ENCODE measurements around the gene COL1A1.

COL1A1 gene

DNA sequence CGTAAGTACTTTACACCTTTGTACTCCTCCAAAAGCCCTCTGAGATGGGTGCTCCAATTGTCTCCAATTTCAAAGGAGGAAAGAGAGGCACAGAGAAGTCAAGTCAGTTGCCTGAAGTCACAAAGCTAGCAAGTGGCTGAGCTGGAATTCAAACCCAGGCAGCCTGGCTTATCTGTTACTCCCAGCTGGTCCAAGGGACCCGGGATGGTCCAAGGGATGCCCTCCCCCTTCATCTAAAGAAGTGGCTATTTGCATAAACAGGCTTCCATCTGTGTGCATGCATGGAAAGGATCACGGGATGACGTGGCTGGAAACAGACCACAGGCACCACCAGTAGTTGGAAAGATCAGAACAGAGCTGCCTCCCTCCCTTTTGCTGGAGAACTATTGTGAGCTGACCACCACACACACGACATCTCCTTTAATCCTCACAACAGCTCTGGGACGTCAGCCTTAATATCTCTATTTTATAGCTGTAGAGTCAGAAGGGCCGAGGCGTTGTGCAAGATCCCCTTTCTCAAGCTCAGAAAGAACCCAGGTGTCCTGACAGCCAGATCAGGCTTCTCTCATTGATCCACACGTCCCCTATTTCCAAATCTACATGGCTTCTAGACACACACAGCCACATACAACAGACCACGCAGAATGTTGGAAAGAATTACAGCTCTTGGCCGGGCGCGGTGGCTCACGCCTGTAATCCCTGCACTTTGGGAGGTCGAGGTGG lies 10.9 kb upstream of the COL1A1 start:
- Histone ChIP-seq H3K27ac (ENCODE audit: low read length) (no peak overlapping the region), H2AFZ (ENCODE audit: low read depth, low read length) (no peak overlapping the region), H4K20me1 (ENCODE audit: insufficient read depth, low read length) (0 out of 2 replicates have a peak, but pooled peaks cover 15% of the 10 kb centered on the region), H3K4me2 (ENCODE audit: insufficient read depth, low read length) (no peak overlapping the region), H3K4me1 (ENCODE audit: insufficient read depth, low read length) (no peaks in the 10 kb centered on the region), H3K4me3 (ENCODE audit: low read depth in 1 of 2, low read length in 2 of 2) (no peak overlapping the region), H3K79me2 (ENCODE audit: insufficient read depth, low read length) (no peaks in the 10 kb centered on the region), H3K36me3 (ENCODE audit: insufficient read depth, low read length) (no peaks in the 10 kb centered on the region), H3K9ac (ENCODE audit: low read depth, low read length) (no peak overlapping the region), H3K9me3 (ENCODE audit: insufficient read depth, low read length, severe bottlenecking) (no peaks in the 10 kb centered on the region), H3K27me3 (ENCODE audit: insufficient read depth, low read length, poor library complexity) (peaks cover 40% of the 10 kb centered on the region)
- TF ChIP-seq EZH2 (IDR thresholded peaks at IDR 0.05; ENCODE audit: borderline replicate concordance, low read depth, low read length, severe bottlenecking): no peak
- TF ChIP-seq, protein P1, sequence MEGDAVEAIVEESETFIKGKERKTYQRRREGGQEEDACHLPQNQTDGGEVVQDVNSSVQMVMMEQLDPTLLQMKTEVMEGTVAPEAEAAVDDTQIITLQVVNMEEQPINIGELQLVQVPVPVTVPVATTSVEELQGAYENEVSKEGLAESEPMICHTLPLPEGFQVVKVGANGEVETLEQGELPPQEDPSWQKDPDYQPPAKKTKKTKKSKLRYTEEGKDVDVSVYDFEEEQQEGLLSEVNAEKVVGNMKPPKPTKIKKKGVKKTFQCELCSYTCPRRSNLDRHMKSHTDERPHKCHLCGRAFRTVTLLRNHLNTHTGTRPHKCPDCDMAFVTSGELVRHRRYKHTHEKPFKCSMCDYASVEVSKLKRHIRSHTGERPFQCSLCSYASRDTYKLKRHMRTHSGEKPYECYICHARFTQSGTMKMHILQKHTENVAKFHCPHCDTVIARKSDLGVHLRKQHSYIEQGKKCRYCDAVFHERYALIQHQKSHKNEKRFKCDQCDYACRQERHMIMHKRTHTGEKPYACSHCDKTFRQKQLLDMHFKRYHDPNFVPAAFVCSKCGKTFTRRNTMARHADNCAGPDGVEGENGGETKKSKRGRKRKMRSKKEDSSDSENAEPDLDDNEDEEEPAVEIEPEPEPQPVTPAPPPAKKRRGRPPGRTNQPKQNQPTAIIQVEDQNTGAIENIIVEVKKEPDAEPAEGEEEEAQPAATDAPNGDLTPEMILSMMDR (IDR thresholded peaks at IDR 0.05; ENCODE audit: borderline replicate concordance, extremely low read depth, low read length, poor library complexity, severe bottlenecking): no peak
- ATAC-seq (ENCODE audit: insufficient read depth, low read depth) (no peak), DNase-seq (no peak)

DNA sequence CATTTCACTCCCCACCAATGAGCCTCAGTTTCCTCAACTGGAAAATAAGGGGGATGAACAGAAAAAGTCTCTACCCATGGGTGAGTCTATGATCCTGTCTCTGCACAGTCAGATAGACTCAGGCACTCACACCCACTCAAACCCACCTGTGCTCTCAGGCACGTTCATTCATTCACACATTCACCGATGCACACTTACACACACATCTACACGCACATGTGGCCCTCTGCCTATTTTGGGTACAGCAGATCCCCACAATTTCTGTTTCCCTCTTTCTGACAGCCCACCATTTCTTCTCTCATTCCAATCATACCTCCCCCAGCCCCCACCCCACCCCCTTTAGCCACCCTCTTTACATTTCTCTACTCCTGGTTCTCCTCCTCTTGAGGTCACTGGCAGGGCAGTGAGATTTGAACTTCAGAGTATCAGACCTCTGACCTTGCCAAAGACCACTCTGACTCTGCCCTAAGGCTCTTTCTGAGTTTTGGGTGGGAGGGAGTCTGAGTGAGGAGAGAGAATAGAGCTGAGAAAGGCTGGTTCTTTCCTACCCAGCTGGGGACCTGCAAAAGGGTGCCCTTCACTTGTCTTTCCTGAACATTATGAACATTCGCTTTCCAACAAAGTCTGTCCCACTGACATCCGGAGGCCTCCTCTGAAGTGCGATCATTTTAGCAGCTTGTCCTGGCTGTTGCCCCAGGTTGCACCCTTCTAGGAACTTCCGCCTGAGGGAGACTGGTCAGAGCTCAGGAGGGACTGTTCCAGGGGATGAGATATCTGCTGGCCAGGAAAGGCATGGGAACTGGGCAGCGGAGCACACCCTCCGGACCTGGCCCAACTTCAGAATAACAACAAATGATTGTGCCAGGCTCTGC lies 10.1 kb upstream of the COL1A1 start:
- peaks cover 43% of the 10 kb centered on the region for H3K27me3 ChIP-seq (ENCODE audit: insufficient read depth, low read length, poor library complexity)
- no peaks in the 10 kb centered on the region for H3K79me2 ChIP-seq (ENCODE audit: insufficient read depth, low read length)
- no peak for TF ChIP-seq EZH2 (IDR thresholded peaks at IDR 0.05; ENCODE audit: borderline replicate concordance, low read depth, low read length, severe bottlenecking)
- TF ChIP-seq, protein P1 (IDR thresholded peaks at IDR 0.05; ENCODE audit: borderline replicate concordance, extremely low read depth, low read length, poor library complexity, severe bottlenecking): no peak
- no peak overlapping the region for H3K4me3 ChIP-seq (ENCODE audit: low read depth in 1 of 2, low read length in 2 of 2)
- H3K9ac ChIP-seq (ENCODE audit: low read depth, low read length): no peak overlapping the region
- ATAC-seq (ENCODE audit: insufficient read depth, low read depth) (no peak), DNase-seq (no peak)
- no peaks in the 10 kb centered on the region for H3K4me1 ChIP-seq (ENCODE audit: insufficient read depth, low read length)
- no peaks in the 10 kb centered on the region for H3K36me3 ChIP-seq (ENCODE audit: insufficient read depth, low read length)
- no peaks in the 10 kb centered on the region for H3K9me3 ChIP-seq (ENCODE audit: insufficient read depth, low read length, severe bottlenecking)
- 0 out of 2 replicates have a peak, but pooled peaks cover 16% of the 10 kb centered on the region for H4K20me1 ChIP-seq (ENCODE audit: insufficient read depth, low read length)
- H3K27ac ChIP-seq (ENCODE audit: low read length): no peak overlapping the region
- H3K4me2 ChIP-seq (ENCODE audit: insufficient read depth, low read length): no peak overlapping the region
- no peak overlapping the region for H2AFZ ChIP-seq (ENCODE audit: low read depth, low read length)

DNA sequence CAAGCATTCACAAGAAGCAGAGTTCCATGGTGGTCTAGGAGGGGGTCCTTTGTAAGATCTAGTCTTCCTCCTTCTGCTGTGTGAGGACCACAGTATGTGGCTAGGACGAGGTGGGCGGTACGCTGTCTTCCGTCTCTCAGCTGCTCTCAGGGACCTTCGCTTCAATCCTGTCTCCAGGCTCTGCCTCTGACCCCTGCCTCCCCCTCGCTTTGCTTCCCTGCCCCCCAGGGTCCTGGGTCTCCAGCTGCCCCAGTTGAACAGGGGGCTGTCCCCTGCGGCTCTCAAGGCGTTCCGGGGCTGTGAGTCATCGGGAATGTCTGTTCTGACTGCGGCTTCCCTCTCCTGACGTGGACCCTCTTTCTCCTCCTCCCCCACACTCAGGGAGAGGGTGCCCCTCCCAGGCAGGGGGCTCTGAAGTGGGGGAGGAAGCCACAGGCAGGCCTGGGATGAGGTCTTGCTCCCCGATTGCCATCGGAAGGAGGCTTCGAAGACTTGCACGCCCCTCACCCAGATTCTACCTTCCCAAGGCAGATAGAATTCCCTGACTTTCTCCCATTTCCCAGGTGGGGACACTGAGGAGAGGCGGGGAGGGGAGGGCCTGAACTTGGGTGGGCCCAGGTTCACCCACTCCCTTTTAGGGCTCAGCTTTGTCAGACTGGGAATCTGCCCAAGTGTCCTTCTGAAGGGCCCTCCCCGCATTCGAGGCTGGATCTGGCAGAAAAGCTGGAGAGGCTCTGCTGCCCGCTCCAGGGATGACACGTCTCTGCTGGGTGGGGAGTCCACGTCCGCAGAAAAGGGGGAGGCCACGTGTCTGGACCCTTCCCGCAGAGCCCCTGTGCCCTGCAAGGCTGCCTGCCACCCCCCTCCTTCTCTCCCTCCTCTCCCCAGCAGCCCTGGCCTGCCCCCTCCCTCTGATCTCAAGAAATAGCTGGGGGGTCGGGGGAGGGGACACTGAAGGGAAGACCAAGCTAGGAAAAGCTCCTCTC lies 9.1 kb upstream of the COL1A1 start:
- no peak for DNase-seq
- H3K4me1 ChIP-seq (ENCODE audit: insufficient read depth, low read length): no peaks in the 10 kb centered on the region
- no peak overlapping the region for H2AFZ ChIP-seq (ENCODE audit: low read depth, low read length)
- ATAC-seq (ENCODE audit: insufficient read depth, low read depth): no peak
- H3K4me3 ChIP-seq (ENCODE audit: low read depth in 1 of 2, low read length in 2 of 2): no peak overlapping the region
- TF ChIP-seq, protein P1 (IDR thresholded peaks at IDR 0.05; ENCODE audit: borderline replicate concordance, extremely low read depth, low read length, poor library complexity, severe bottlenecking): no peak
- no peak for TF ChIP-seq EZH2 (IDR thresholded peaks at IDR 0.05; ENCODE audit: borderline replicate concordance, low read depth, low read length, severe bottlenecking)
- H3K27me3 ChIP-seq (ENCODE audit: insufficient read depth, low read length, poor library complexity): peaks cover 48% of the 10 kb centered on the region
- H4K20me1 ChIP-seq (ENCODE audit: insufficient read depth, low read length): 0 out of 2 replicates have a peak, but pooled peaks cover 16% of the 10 kb centered on the region
- no peak overlapping the region for H3K9ac ChIP-seq (ENCODE audit: low read depth, low read length)
- H3K79me2 ChIP-seq (ENCODE audit: insufficient read depth, low read length): no peaks in the 10 kb centered on the region
- H3K9me3 ChIP-seq (ENCODE audit: insufficient read depth, low read length, severe bottlenecking): no peaks in the 10 kb centered on the region
- no peak overlapping the region for H3K27ac ChIP-seq (ENCODE audit: low read length)
- no peak overlapping the region for H3K4me2 ChIP-seq (ENCODE audit: insufficient read depth, low read length)
- no peaks in the 10 kb centered on the region for H3K36me3 ChIP-seq (ENCODE audit: insufficient read depth, low read length)

Data from DND-41 (cell line).